Measurements from ENCODE around the gene LRRC10. TPM values are rescaled to one million over a fixed set of nuclear protein-coding genes. Genes with fewer than 3 reads are reported as not detected.

LRRC10 gene
- total RNA-seq, 4 donors from 2014 or later = not detected

- H3K27me3 ChIP-seq = no peaks in the 10 kb centered on the region
- TF ChIP-seq POLR2A (IDR thresholded peaks at IDR 0.05) (no peak), CTCF (IDR thresholded peaks at IDR 0.05) (no peak)
- no peaks in the 10 kb centered on the region for H3K36me3 ChIP-seq
- H3K4me3 ChIP-seq = no peak overlapping the region
- H3K27ac ChIP-seq = no peak overlapping the region
- H3K9me3 ChIP-seq = no peaks in the 10 kb centered on the region
- DNase-seq = no peak
- no peaks in the 10 kb centered on the region for H3K4me1 ChIP-seq
- intact Hi-C loops (cut with DNase I; ENCODE audit: low total_unique reads) = loop anchor here (10.0 kb wide), 1 partner anchor 108 kb away; the partner anchor contains the start of gene FRS2
Measured at GRCh38 chr12:69583203-69583602, 27.5 kb downstream of the LRRC10 start.

- H3K27me3 ChIP-seq = no peaks in the 10 kb centered on the region
- H3K27ac ChIP-seq = no peak overlapping the region
- H3K9me3 ChIP-seq = no peaks in the 10 kb centered on the region
- no peaks in the 10 kb centered on the region for H3K4me1 ChIP-seq
- intact Hi-C loops (cut with DNase I; ENCODE audit: low total_unique reads) = loop anchor here (10.0 kb wide), 1 partner anchor 105 kb away; the partner anchor contains the start of gene FRS2
- TF ChIP-seq POLR2A (IDR thresholded peaks at IDR 0.05) = no peak
- no peak for TF ChIP-seq CTCF (IDR thresholded peaks at IDR 0.05)
- no peak for DNase-seq
- no peak overlapping the region for H3K4me3 ChIP-seq
- H3K36me3 ChIP-seq = no peaks in the 10 kb centered on the region
Measured at GRCh38 chr12:69580074-69580473, 30.6 kb downstream of the LRRC10 start.

GRCh38 chr12:69579029-69579428, 31.7 kb downstream of the LRRC10 start:
- H3K27me3 ChIP-seq = no peaks in the 10 kb centered on the region
- no peaks in the 10 kb centered on the region for H3K9me3 ChIP-seq
- intact Hi-C loops (cut with DNase I; ENCODE audit: low total_unique reads) = loop anchor here (10.0 kb wide), 1 partner anchor 164 kb away; no protein-coding TSS in a partner anchor
- no peak for DNase-seq
- H3K4me3 ChIP-seq = no peak overlapping the region
- H3K4me1 ChIP-seq = no peaks in the 10 kb centered on the region
- no peaks in the 10 kb centered on the region for H3K36me3 ChIP-seq
- H3K27ac ChIP-seq = no peak overlapping the region
- no peak for TF ChIP-seq CTCF (IDR thresholded peaks at IDR 0.05)
- TF ChIP-seq POLR2A (IDR thresholded peaks at IDR 0.05) = no peak

GRCh38 chr12:69578283-69578682, 32.4 kb downstream of the LRRC10 start:
- no peaks in the 10 kb centered on the region for H3K27me3 ChIP-seq
- intact Hi-C loops (cut with DNase I; ENCODE audit: low total_unique reads) = loop anchor here (10.0 kb wide), 1 partner anchor 163 kb away; no protein-coding TSS in a partner anchor
- H3K4me3 ChIP-seq = no peak overlapping the region
- no peaks in the 10 kb centered on the region for H3K4me1 ChIP-seq
- H3K36me3 ChIP-seq = no peaks in the 10 kb centered on the region
- TF ChIP-seq POLR2A (IDR thresholded peaks at IDR 0.05) (no peak), CTCF (IDR thresholded peaks at IDR 0.05) (no peak)
- H3K9me3 ChIP-seq = no peaks in the 10 kb centered on the region
- no peak for DNase-seq
- H3K27ac ChIP-seq = no peak overlapping the region

- no peak overlapping the region for H3K27ac ChIP-seq
- H3K4me1 ChIP-seq = no peaks in the 10 kb centered on the region
- H3K9me3 ChIP-seq = no peaks in the 10 kb centered on the region
- H3K27me3 ChIP-seq = no peaks in the 10 kb centered on the region
- DNase-seq = no peak
- no peaks in the 10 kb centered on the region for H3K36me3 ChIP-seq
- no peak for TF ChIP-seq CTCF (IDR thresholded peaks at IDR 0.05)
- TF ChIP-seq POLR2A (IDR thresholded peaks at IDR 0.05) = no peak
- no peak overlapping the region for H3K4me3 ChIP-seq
- intact Hi-C loops (cut with DNase I; ENCODE audit: low total_unique reads) = loop anchor here (10.0 kb wide), 1 partner anchor 161 kb away; no protein-coding TSS in a partner anchor
Measured at GRCh38 chr12:69575346-69575745, 35.4 kb downstream of the LRRC10 start.

Measured in uterus (tissue), 4 donors.